B cell (primary cell): Measurements from ENCODE around the gene GLG1.
"Not testable (repeated sequence)": the region's sequence is repeated elsewhere in the genome, so short reads cannot be mapped to it uniquely, and the experiment has no call there.

ENCODE experiments used
- EZH2 ChIP-seq: IDR thresholded peaks from 2 replicates; pipeline ENCODE4 v1.6.1; 2012; ENCODE audit warnings: borderline replicate concordance, low read depth, mild to moderate bottlenecking, moderate library complexity, low read length; ENCODE audit not compliant: insufficient read depth, poor library complexity, severe bottlenecking
- TF ChIP-seq, protein P1 (sequence below): fragments of 200-600 bp; IDR thresholded peaks from one replicate; pipeline ENCODE4 v1.8.0; 2022; ENCODE audit warnings: antibody characterized with exemption, mild to moderate bottlenecking

DNA sequence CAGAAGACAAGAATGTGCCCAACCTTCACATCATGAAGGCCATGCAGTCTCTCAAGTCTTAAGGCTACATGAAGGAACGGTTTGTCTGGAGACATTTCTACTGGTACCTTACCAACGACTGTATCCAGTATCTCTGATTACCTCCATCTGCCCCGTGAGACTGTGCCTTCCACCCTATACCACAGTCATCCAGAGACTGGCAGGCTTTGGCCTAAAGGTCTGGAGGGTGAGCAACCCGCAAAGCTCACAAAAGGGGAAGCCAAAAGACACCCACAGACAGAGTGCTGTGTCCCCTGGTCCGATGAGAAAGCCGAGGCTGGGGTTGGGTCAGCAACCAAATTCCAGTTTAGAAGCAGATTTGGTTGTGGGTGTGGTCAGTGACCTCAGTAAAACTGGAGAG, 54.6 kb downstream of the GLG1 start:
- TF ChIP-seq, protein P1, sequence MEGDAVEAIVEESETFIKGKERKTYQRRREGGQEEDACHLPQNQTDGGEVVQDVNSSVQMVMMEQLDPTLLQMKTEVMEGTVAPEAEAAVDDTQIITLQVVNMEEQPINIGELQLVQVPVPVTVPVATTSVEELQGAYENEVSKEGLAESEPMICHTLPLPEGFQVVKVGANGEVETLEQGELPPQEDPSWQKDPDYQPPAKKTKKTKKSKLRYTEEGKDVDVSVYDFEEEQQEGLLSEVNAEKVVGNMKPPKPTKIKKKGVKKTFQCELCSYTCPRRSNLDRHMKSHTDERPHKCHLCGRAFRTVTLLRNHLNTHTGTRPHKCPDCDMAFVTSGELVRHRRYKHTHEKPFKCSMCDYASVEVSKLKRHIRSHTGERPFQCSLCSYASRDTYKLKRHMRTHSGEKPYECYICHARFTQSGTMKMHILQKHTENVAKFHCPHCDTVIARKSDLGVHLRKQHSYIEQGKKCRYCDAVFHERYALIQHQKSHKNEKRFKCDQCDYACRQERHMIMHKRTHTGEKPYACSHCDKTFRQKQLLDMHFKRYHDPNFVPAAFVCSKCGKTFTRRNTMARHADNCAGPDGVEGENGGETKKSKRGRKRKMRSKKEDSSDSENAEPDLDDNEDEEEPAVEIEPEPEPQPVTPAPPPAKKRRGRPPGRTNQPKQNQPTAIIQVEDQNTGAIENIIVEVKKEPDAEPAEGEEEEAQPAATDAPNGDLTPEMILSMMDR: not testable (repeated sequence)
- not testable (repeated sequence) for TF ChIP-seq EZH2
